Thoracic aorta (tissue), 2 donors: ENCODE results near the gene GDF9. TPM values are rescaled to one million over a fixed set of nuclear protein-coding genes. Genes with fewer than 3 reads are reported as not detected.
A peak's percentile ranks its signal among the peaks of the same experiment; 100 is the strongest.

Experiments used
- ATAC-seq: fragments of 150-250 bp; one replicate; pipeline ENCODE4 v1.8.0; 2017; ENCODE audit warnings: low read depth; ENCODE audit not compliant: insufficient number of reproducible peaks, low FRiP score
- DNase-seq: peaks from one replicate; pipeline ENCODE4 v3.0.0-alpha.2; 2020; ENCODE audit warnings: low spot score
- H3K27ac ChIP-seq, 2 donors: fragments of 200-600 bp; sonication (generic); 1 replicate in 1 of 2; 2 replicates in 1 of 2; pipeline ENCODE4 v1.5.1; 2016; ENCODE audit warnings: mild to moderate bottlenecking in 2 of 2, moderate library complexity in 2 of 2
- H3K27me3 ChIP-seq: fragments of 200-600 bp; sonication (generic); replicated peaks from 2 replicates; pipeline ENCODE4 v1.6.0; 2016; ENCODE audit warnings: mild to moderate bottlenecking; ENCODE audit not compliant: insufficient read depth
- H3K36me3 ChIP-seq: fragments of 200-600 bp; sonication (generic); one replicate; pipeline ENCODE4 v1.5.1; 2016
- H3K4me1 ChIP-seq, 2 donors: fragments of 200-600 bp; sonication (generic); 1 replicate in 1 of 2; 2 replicates in 1 of 2; pipeline versions ENCODE4 v1.5.1 to v1.6.0; 2016; ENCODE audit warnings: low read depth in 2 of 2, mild to moderate bottlenecking in 1 of 2; ENCODE audit not compliant: control insufficient read depth in 1 of 2
- H3K4me3 ChIP-seq: fragments of 200-600 bp; sonication (generic); 2 replicates; pipeline ENCODE4 v1.5.1; 2016; ENCODE audit warnings: mild to moderate bottlenecking
- H3K9me3 ChIP-seq: fragments of 200-600 bp; sonication (generic); 2 replicates; pipeline ENCODE4 v1.5.1; 2016
- total RNA-seq, 2 donors: library from RNA; depleted of rRNA; stranded (reverse); fragments of >200 nt; gene quantifications; one replicate each; pipeline versions ENCODE4 v1.1.0 to v1.2.3, GENCODE V29; 2016
- TF ChIP-seq, protein P1 (sequence below): fragments of 200-600 bp; sonication (generic); IDR thresholded peaks from one replicate; pipeline ENCODE4 v1.5.1; 2019; ENCODE audit warnings: antibody characterized with exemption

GDF9 gene
- total RNA-seq, 2 donors from 2014 or later: not detected

GRCh38 chr5:132827943-132828673 lies 38.2 kb downstream of the GDF9 start:
- no peaks in the 10 kb centered on the region for H3K27me3 ChIP-seq
- no peak for ATAC-seq
- no peak overlapping the region for H3K27ac ChIP-seq
- no peaks in the 10 kb centered on the region for H3K9me3 ChIP-seq
- no peaks in the 10 kb centered on the region for H3K36me3 ChIP-seq
- no peak overlapping the region for H3K4me3 ChIP-seq
- DNase-seq: no peak
- H3K4me1 ChIP-seq: peaks cover 0 to 20% of the 10 kb centered on the region in 2 donors
- TF ChIP-seq, protein P1, sequence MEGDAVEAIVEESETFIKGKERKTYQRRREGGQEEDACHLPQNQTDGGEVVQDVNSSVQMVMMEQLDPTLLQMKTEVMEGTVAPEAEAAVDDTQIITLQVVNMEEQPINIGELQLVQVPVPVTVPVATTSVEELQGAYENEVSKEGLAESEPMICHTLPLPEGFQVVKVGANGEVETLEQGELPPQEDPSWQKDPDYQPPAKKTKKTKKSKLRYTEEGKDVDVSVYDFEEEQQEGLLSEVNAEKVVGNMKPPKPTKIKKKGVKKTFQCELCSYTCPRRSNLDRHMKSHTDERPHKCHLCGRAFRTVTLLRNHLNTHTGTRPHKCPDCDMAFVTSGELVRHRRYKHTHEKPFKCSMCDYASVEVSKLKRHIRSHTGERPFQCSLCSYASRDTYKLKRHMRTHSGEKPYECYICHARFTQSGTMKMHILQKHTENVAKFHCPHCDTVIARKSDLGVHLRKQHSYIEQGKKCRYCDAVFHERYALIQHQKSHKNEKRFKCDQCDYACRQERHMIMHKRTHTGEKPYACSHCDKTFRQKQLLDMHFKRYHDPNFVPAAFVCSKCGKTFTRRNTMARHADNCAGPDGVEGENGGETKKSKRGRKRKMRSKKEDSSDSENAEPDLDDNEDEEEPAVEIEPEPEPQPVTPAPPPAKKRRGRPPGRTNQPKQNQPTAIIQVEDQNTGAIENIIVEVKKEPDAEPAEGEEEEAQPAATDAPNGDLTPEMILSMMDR: no peak

DNA sequence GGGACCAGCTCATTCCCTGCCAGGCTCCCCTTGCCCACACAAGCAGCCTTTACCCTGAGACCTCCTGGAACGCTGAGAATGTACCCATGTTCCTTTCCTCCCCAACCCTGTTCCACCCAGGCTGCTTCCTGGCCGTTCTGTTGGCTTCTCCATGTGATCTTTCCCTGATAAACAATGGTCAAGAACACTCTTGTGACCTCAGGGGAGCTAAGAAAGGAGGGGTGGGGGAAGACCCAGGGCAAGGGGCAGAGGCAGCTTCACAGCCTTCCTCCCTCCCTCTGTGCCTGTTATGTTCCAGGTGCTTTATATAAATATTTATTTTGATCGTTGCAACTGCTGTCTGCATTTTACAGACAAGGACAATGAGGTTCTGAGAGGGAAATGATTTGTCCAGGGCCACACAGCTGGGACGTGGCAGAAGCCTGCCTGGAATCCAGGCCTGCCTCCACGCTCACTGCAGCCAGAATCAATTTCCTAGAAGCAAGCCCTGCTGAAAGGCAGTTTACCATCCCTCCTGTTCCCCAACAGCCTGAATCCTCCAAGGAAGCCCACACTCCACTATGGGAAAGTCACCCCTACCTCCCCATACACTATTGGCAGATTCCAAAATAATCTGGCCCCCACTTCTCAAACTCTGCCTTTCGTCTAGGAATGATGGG lies 39.7 kb downstream of the GDF9 start:
- DNase-seq (no peak), ATAC-seq (no peak)
- no peaks in the 10 kb centered on the region for H3K9me3 ChIP-seq
- TF ChIP-seq, protein P1: no peak
- H3K27ac ChIP-seq: no peak overlapping the region
- no peak overlapping the region for H3K4me3 ChIP-seq
- H3K4me1 ChIP-seq: peaks cover 0 to 24% of the 10 kb centered on the region in 2 donors
- no peaks in the 10 kb centered on the region for H3K27me3 ChIP-seq
- no peaks in the 10 kb centered on the region for H3K36me3 ChIP-seq

DNA sequence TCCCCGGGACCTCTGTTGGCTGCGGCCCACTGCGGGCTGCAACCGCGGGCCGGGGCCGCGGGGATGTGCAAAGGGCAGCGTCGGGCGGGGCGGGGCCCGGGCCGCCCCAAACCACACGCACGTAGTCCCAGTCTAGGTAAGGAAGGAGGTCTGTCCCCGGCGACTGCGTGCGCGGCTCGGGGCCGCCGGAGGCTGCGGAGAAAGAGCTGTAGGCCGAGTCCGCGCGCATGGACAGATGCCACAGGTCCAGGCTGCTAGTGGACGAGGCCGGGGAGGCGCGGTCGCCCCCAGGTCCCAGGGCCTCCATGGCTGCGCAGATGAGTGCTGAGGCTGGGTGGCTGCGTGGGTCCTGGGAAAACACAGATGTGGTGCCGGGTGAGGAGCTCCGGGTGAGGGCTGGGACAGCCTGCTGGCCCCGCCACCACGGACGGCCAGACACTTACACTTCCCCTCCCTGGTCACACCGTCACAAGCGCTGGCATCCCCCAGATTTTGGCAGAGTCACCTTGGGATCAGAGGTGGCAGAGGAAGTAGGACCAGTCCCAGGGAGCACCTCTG lies 40.4 kb downstream of the GDF9 start:
- TF ChIP-seq, protein P1: no peak

DNA sequence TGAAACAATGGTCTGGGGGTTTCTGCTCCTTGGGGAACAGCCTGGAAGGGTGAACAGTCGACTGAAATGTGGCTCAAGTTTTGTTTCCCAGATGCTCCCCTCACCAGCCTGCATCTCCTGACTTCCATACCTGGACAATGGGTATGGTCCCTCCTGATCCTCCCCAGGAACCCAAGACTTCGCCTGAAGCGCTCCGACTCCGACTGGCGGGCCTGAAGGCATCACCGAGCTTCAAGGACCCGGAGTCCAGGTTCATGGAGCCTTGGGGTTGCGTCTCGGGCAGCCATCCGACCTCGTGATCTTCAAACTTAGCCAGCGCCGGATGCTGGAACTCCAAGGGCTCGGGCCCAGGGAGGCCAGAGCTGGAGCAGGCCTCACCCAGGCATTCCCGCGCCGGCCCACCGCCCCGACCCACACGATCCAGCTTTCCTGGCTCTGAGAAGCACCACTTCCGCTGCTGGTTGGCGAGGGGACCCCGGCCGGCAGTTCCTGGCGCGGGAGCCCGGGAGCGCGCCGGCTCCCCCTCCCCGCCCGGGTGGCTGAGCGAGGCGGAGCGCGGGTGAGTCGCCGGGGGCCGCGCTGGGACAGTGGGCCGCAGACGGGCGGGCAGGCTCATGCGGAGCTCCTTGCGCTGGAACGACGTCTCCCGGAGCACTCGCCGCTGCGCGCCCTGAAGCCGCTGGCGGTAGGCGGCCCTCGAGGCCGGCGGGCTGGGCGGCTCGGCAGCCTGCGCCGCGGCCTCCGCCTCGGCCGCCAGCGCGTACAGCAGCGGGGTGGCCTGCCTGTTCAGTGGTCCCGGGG lies 41.0 kb downstream of the GDF9 start:
- TF ChIP-seq, protein P1: no peak
- Histone ChIP-seq H3K36me3 (no peaks in the 10 kb centered on the region), H3K4me1 (peaks cover 0 to 19% of the 10 kb centered on the region in 2 donors), H3K4me3 (peak overlapping the region; percentile 61), H3K27me3 (no peaks in the 10 kb centered on the region), H3K27ac (no peak overlapping the region), H3K9me3 (no peaks in the 10 kb centered on the region)
- no peak for DNase-seq
- no peak for ATAC-seq

More for the DNA sequence above, 40.4 kb downstream of the GDF9 start:
- Histone ChIP-seq H3K4me1 (peaks cover 0 to 23% of the 10 kb centered on the region in 2 donors), H3K27ac (no peak overlapping the region), H3K9me3 (no peaks in the 10 kb centered on the region), H3K4me3 (peak overlapping the region; percentile 61), H3K36me3 (no peaks in the 10 kb centered on the region), H3K27me3 (no peaks in the 10 kb centered on the region)
- no peak for ATAC-seq
- DNase-seq: no peak
